PFSK-1 (cell line): Measurements from ENCODE around the gene DAAM1.

Source experiments
- FOXP2 ChIP-seq: optimal IDR thresholded peaks from 2 replicates; pipeline ENCODE3; 2011; ENCODE audit warnings: borderline replicate concordance, control low read depth, inconsistent platforms; ENCODE audit not compliant: insufficient read depth; ENCODE audit errors: extremely low read length, extremely low read depth
- POLR2AphosphoS5 ChIP-seq: IDR thresholded peaks from 2 replicates; pipeline ENCODE4 v1.6.1; 2012; ENCODE audit warnings: low read depth, mild to moderate bottlenecking, control low read depth, low read length, moderate library complexity
- SIN3A ChIP-seq: IDR thresholded peaks from 2 replicates; pipeline ENCODE4 v1.6.1; 2012; ENCODE audit warnings: mild to moderate bottlenecking, low read length, moderate library complexity, borderline replicate concordance; ENCODE audit not compliant: insufficient read depth
- TAF1 ChIP-seq: IDR thresholded peaks from 2 replicates; pipeline ENCODE4 v1.6.1; 2012; ENCODE audit warnings: low read length, control low read depth, borderline replicate concordance; ENCODE audit not compliant: insufficient read depth
- TF ChIP-seq, protein P1 (sequence below), 2 experiments: IDR thresholded peaks; 2 replicates each; pipeline versions ENCODE4 v1.6.1 to v1.8.0; 2011 to 2012; ENCODE audit warnings: low read depth in 2 of 2, low read length in 2 of 2, control low read depth in 1 of 2, inconsistent platforms in 1 of 2, mild to moderate bottlenecking in 1 of 2, moderate library complexity in 1 of 2; ENCODE audit not compliant: insufficient read depth in 1 of 2

DNA sequence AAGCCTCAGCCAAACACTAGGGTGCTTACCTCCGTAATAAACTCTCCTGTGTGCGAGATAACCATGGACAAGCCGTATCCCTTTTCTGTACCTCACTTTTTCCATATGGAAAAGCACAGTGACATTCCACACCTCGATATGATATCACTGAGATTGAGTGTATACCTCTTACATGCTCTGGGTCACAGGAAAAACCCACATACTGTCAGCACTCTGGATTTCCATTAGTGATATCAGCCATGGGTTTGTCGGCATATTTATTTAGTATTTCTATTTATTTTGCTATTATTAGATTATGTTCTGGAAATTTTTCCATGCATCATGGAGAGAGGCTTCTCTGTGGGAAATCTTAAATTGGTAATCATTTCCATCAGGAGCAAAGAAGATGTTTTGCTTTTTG is 28.0 kb upstream of the DAAM1 start:
- TF ChIP-seq POLR2AphosphoS5 (no peak), SIN3A (no peak), TAF1 (no peak), FOXP2 (no peak)
- TF ChIP-seq, protein P1, sequence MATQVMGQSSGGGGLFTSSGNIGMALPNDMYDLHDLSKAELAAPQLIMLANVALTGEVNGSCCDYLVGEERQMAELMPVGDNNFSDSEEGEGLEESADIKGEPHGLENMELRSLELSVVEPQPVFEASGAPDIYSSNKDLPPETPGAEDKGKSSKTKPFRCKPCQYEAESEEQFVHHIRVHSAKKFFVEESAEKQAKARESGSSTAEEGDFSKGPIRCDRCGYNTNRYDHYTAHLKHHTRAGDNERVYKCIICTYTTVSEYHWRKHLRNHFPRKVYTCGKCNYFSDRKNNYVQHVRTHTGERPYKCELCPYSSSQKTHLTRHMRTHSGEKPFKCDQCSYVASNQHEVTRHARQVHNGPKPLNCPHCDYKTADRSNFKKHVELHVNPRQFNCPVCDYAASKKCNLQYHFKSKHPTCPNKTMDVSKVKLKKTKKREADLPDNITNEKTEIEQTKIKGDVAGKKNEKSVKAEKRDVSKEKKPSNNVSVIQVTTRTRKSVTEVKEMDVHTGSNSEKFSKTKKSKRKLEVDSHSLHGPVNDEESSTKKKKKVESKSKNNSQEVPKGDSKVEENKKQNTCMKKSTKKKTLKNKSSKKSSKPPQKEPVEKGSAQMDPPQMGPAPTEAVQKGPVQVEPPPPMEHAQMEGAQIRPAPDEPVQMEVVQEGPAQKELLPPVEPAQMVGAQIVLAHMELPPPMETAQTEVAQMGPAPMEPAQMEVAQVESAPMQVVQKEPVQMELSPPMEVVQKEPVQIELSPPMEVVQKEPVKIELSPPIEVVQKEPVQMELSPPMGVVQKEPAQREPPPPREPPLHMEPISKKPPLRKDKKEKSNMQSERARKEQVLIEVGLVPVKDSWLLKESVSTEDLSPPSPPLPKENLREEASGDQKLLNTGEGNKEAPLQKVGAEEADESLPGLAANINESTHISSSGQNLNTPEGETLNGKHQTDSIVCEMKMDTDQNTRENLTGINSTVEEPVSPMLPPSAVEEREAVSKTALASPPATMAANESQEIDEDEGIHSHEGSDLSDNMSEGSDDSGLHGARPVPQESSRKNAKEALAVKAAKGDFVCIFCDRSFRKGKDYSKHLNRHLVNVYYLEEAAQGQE (IDR thresholded peaks at IDR 0.05; ENCODE audit: insufficient read depth in 1 of 2, low read depth in 2 of 2, low read length in 2 of 2): no peak
